GM06990 (cell line): Measurements from ENCODE around the gene CCDC148.

Experiments used
- DNase-seq: peaks from one replicate; pipeline ENCODE4 v3.0.0-alpha.2; 2011; ENCODE audit not compliant: insufficient read length; ENCODE audit errors: extremely low read depth
- H3K27me3 ChIP-seq: replicated peaks from 2 replicates; pipeline ENCODE4 v1.6.0; 2011; ENCODE audit warnings: low read length; ENCODE audit not compliant: control insufficient read depth, insufficient read depth
- H3K36me3 ChIP-seq: 2 replicates; pipeline ENCODE4 v1.5.1; 2011; ENCODE audit warnings: low read length; ENCODE audit not compliant: control insufficient read depth, insufficient read depth
- H3K4me3 ChIP-seq: replicated peaks from 2 replicates; pipeline ENCODE4 v1.5.1; 2011; ENCODE audit warnings: low read depth, mild to moderate bottlenecking, control low read depth, low read length
- TF ChIP-seq, protein P1 (sequence below): IDR thresholded peaks from 2 replicates; pipeline ENCODE4 v1.5.1; 2011; ENCODE audit warnings: low read length, control low read depth, mild to moderate bottlenecking, inconsistent platforms; ENCODE audit not compliant: insufficient read depth, poor library complexity, severe bottlenecking

CCDC148 gene

DNA sequence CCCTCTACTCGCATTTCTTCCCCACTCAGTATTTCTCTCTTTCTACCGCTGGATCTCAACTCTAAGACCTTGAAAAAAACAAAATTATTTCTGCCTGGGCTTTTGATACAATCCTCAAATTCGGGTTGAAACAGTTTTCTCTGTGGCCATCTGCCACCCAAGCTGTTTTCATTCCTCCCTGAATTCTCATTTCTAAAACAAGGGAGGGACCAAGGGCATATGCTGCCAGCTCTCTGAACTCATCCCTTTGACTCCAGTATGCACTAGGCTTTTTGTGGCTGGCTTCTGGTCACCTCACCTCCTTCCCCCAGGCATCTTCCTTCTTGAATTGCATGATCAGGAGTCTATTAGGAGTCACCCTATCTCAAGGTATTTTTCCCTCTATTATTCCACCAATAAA is 49.5 kb downstream of the CCDC148 start:
- DNase-seq = no peak
- H3K27me3 ChIP-seq = no peaks in the 10 kb centered on the region
- H3K4me3 ChIP-seq = no peak overlapping the region
- H3K36me3 ChIP-seq = no peaks in the 10 kb centered on the region
- TF ChIP-seq, protein P1, sequence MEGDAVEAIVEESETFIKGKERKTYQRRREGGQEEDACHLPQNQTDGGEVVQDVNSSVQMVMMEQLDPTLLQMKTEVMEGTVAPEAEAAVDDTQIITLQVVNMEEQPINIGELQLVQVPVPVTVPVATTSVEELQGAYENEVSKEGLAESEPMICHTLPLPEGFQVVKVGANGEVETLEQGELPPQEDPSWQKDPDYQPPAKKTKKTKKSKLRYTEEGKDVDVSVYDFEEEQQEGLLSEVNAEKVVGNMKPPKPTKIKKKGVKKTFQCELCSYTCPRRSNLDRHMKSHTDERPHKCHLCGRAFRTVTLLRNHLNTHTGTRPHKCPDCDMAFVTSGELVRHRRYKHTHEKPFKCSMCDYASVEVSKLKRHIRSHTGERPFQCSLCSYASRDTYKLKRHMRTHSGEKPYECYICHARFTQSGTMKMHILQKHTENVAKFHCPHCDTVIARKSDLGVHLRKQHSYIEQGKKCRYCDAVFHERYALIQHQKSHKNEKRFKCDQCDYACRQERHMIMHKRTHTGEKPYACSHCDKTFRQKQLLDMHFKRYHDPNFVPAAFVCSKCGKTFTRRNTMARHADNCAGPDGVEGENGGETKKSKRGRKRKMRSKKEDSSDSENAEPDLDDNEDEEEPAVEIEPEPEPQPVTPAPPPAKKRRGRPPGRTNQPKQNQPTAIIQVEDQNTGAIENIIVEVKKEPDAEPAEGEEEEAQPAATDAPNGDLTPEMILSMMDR = no peak

DNA sequence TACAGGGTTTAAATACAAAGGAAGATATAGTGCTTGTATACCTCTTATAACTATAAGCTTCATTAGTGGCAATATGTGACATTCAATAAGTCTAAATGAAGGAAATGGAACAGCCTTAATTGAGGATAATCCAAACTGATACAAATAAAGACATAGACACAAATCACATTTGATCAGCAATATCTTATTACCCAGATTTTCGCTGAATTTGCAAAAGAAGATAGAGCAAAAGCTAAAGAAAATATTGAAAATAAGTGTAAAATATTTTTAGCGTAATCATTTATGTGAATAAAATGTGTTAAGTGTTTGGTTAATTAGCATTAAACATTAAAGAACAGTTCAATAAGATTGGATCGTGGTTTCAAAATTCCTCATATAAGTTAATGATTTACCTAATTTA is 51.2 kb downstream of the CCDC148 start:
- H3K27me3 ChIP-seq = no peaks in the 10 kb centered on the region
- TF ChIP-seq, protein P1 = no peak
- no peak for DNase-seq

DNA sequence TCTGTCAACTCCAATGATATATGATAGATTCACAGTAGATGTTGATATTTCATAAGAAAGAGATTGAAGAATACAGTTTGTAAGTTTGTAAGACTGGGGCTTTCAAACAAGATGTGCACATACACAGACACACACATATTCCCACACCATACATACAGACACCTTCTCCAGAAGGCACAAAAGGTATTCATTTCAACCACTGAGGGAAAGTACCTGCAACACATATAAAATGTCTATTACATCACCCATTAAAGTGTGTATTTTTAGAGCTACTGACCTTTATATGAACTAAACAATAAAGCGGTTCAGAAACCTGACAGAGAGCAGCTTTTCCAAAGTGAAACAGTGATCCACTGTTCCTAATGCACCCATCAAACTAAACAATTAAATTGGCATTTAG is 53.3 kb downstream of the CCDC148 start:
- Histone ChIP-seq H3K27me3 (no peaks in the 10 kb centered on the region), H3K36me3 (no peaks in the 10 kb centered on the region), H3K4me3 (no peak overlapping the region)
- peak; percentile 20 for DNase-seq
- TF ChIP-seq, protein P1 = no peak

More for the DNA sequence above, 51.2 kb downstream of the CCDC148 start:
- Histone ChIP-seq H3K4me3 (no peak overlapping the region), H3K36me3 (no peaks in the 10 kb centered on the region)

DNA sequence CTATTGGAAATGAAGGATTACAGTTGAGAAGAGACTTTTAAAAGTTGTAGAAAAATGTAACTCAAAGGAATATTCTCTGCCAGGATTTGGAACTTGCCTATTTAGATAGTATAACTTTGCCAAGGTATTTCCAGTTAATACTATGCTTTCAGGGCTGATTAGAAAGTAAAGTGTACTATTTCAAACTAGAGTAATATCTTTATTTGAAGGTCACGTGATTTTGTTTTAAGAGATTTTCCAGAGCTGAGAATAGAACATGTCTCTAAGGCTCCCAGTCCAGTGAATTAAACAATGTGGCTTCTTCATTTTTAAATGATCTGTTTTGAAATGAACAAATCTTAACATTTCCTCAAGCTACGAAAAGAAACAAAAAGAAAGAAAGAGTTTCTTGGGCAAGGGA is 53.9 kb downstream of the CCDC148 start:
- Histone ChIP-seq H3K36me3 (no peaks in the 10 kb centered on the region), H3K27me3 (no peaks in the 10 kb centered on the region), H3K4me3 (no peak overlapping the region)
- no peak for DNase-seq
- TF ChIP-seq, protein P1 = no peak

DNA sequence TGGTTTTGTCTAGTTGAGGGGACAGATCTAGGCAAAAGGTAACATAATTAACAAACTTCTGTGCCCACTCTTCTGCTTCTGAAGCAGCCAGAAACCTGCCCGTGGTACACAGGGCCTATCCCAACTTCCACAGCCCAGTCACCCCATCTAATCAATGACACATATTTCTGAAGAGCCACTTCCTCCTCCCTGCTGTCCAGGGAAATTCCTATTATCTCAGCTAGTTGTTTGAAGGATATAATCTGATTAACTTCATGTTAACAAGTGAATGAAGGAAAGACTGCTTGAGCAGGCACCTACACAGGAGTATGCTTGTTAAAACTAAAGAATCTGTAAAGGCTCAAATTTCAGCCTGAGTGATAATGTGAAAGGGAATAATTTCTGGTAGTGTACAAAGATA is 61.4 kb downstream of the CCDC148 start:
- Histone ChIP-seq H3K27me3 (no peaks in the 10 kb centered on the region), H3K36me3 (no peaks in the 10 kb centered on the region), H3K4me3 (no peak overlapping the region)
- TF ChIP-seq, protein P1 = no peak
- no peak for DNase-seq

DNA sequence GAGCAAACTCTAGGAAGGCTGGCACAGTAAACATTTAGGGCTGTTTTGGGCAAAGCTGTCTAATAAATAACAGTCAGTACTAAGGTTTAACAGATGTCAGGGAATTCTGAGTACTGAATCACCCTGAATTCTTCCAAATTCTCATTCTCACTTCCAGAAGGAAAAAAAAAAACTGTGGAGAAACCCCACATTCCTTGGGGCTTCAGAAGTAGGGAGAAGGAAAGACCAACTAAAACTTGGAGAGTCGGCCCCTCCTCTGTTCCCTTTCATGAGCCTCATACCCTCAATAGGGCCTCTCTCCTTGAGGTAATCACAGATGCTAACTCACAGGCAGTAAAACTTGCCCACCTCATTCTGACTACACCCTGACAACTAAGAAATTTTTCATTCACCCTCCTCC is 62.1 kb downstream of the CCDC148 start:
- Histone ChIP-seq H3K36me3 (no peaks in the 10 kb centered on the region), H3K27me3 (no peaks in the 10 kb centered on the region), H3K4me3 (no peak overlapping the region)
- DNase-seq = no peak
- TF ChIP-seq, protein P1 = no peak
